HCT116 (cell line): ENCODE results near the gene MARCHF3. TPM values are rescaled to one million over a fixed set of nuclear protein-coding genes. Genes with fewer than 3 reads are reported as not detected.

ENCODE experiments used
- ATAC-seq: fragments of 200-7000 bp; cut with Tn5 transposase; 2 replicates; pipeline ENCODE4 v1.9.1; 2020; ENCODE audit warnings: mild to moderate bottlenecking, moderate library complexity
- BruUV-seq: library from RNA; stranded (reverse); fragments of 400-500 nt; replicated peaks from 2 replicates; lab custom pipeline; 2021; lab: Mats Ljungman, UMichigan
- CTCF ChIA-PET: fragments of 300-600 bp; sonication (Branson Sonifier 250); formaldehyde crosslinking; loops from one replicate; lab custom pipeline; 2021; ENCODE audit warnings: antibody characterized with exemption; lab: Charles Lee
- POLR2A ChIA-PET: fragments of 300-600, 350-600 bp; sonication (Branson Sonifier 250); formaldehyde crosslinking; loops from one replicate; lab custom pipeline; 2021; ENCODE audit warnings: antibody characterized with exemption; lab: Charles Lee
- RAD21 ChIA-PET, 2 experiments: fragments of 300-600 bp; sonication (Branson Sonifier 250); formaldehyde crosslinking; loops; one replicate each; lab custom pipeline; 2023; ENCODE audit warnings: low total read pairs in 2 of 2; ENCODE audit not compliant: uncharacterized antibody in 2 of 2, unreplicated experiment in 2 of 2, low non-redundant PET in 1 of 2; lab: Charles Lee
- DNase-seq: peaks from one replicate; pipeline ENCODE4 v3.0.0-alpha.2; 2010; ENCODE audit warnings: low read depth, low spot score
- H2AFZ ChIP-seq: fragments of 200-600 bp; shearing (Covaris generic), sonication (generic); 2 replicates; pipeline ENCODE4 v1.6.1; 2017; ENCODE audit warnings: low read depth, mixed run types, mixed read lengths, antibody characterized with exemption, low read length; ENCODE audit not compliant: poor library complexity, severe bottlenecking
- H3K27ac ChIP-seq: 2 replicates; pipeline ENCODE4 v1.5.1; 2012; ENCODE audit warnings: low read depth, low read length
- H3K27me3 ChIP-seq: fragments of 200-600 bp; sonication (generic); 2 replicates; pipeline ENCODE4 v1.6.1; 2016; ENCODE audit warnings: mixed run types, low read length, mixed read lengths; ENCODE audit not compliant: insufficient read depth
- H3K36me3 ChIP-seq, 2 experiments: fragments of 200-500 bp in 1 of 2; fragments of 200-600 bp in 1 of 2; sonication (Bioruptor generic) in 1 of 2; sonication (generic) in 1 of 2; 2 replicates each; pipeline versions ENCODE4 v1.5.1 to v1.6.1; 2014 to 2016; ENCODE audit warnings: low read length in 2 of 2, inconsistent platforms in 1 of 2, mixed read lengths in 1 of 2, mixed run types in 1 of 2; ENCODE audit not compliant: insufficient read depth in 2 of 2, control insufficient read depth in 1 of 2
- H3K4me1 ChIP-seq, 2 experiments: fragments of 200-600 bp in 1 of 2; sonication (generic) in 1 of 2; 2 replicates each; pipeline versions ENCODE4 v1.5.1 to v1.6.1; 2012 to 2017; ENCODE audit warnings: low read length in 2 of 2, inconsistent platforms in 1 of 2, mild to moderate bottlenecking in 1 of 2, mixed read lengths in 1 of 2, mixed run types in 1 of 2, moderate library complexity in 1 of 2; ENCODE audit not compliant: insufficient read depth in 2 of 2, control insufficient read depth in 1 of 2
- H3K4me2 ChIP-seq: fragments of 200-600 bp; sonication (generic); 2 replicates; pipeline ENCODE4 v1.6.1; 2017; ENCODE audit warnings: mixed run types, low read length, mixed read lengths
- H3K4me3 ChIP-seq, 2 experiments: fragments of 200-600 bp in 1 of 2; sonication (generic) in 1 of 2; replicated peaks in 1 of 2; 2 replicates each; pipeline ENCODE4 v1.5.1; 2011 to 2016; ENCODE audit warnings: low read length in 2 of 2, control low read depth in 1 of 2, low read depth in 1 of 2, mild to moderate bottlenecking in 1 of 2, mixed read lengths in 1 of 2, mixed run types in 1 of 2
- H3K79me2 ChIP-seq: fragments of 200-600 bp; sonication (generic); 2 replicates; pipeline ENCODE4 v1.6.1; 2017; ENCODE audit warnings: mild to moderate bottlenecking, mixed run types, low read length, moderate library complexity, mixed read lengths; ENCODE audit not compliant: insufficient read depth
- H3K9ac ChIP-seq: fragments of 200-600 bp; sonication (generic); 2 replicates; pipeline ENCODE4 v1.6.1; 2016; ENCODE audit warnings: low read length, mixed read lengths
- H3K9me2 ChIP-seq: fragments of 200-600 bp; sonication (generic), shearing (Covaris generic); 2 replicates; pipeline ENCODE4 v1.6.1; 2017; ENCODE audit warnings: mixed run types, mild to moderate bottlenecking, moderate library complexity; ENCODE audit not compliant: insufficient read depth
- H3K9me3 ChIP-seq, 2 experiments: fragments of 200-500 bp in 1 of 2; fragments of 200-600 bp in 1 of 2; sonication (Bioruptor generic) in 1 of 2; sonication (generic) in 1 of 2; 2 replicates each; pipeline ENCODE4 v1.6.1; 2014 to 2017; ENCODE audit warnings: low read length in 2 of 2, mixed read lengths in 2 of 2, inconsistent platforms in 1 of 2, low read depth in 1 of 2, mild to moderate bottlenecking in 1 of 2, mixed run types in 1 of 2, moderate library complexity in 1 of 2; ENCODE audit not compliant: control insufficient read depth in 1 of 2, insufficient read depth in 1 of 2
- H4K20me1 ChIP-seq: fragments of 200-600 bp; sonication (generic), shearing (Covaris generic); 2 replicates; pipeline ENCODE4 v1.6.1; 2017; ENCODE audit warnings: mixed run types, mild to moderate bottlenecking, moderate library complexity; ENCODE audit not compliant: insufficient read depth
- CEBPB ChIP-seq: IDR thresholded peaks from 2 replicates; pipeline ENCODE4 v1.6.1; 2012; ENCODE audit warnings: low read depth
- EZH2 ChIP-seq: fragments of 200-600 bp; sonication (generic); IDR thresholded peaks from 2 replicates; pipeline ENCODE4 v1.6.1; 2017; ENCODE audit warnings: antibody characterized with exemption, mixed run types
- POLR2AphosphoS5 ChIP-seq: IDR thresholded peaks from 2 replicates; pipeline ENCODE4 v1.6.1; 2011; ENCODE audit warnings: mild to moderate bottlenecking, low read depth, low read length, moderate library complexity
- RAD21 ChIP-seq: IDR thresholded peaks from 2 replicates; pipeline ENCODE4 v1.6.1; 2012; ENCODE audit warnings: low read depth, mild to moderate bottlenecking
- REST ChIP-seq: IDR thresholded peaks from 2 replicates; pipeline ENCODE4 v1.6.1; 2012; ENCODE audit warnings: low read depth
- SP1 ChIP-seq: IDR thresholded peaks from 2 replicates; pipeline ENCODE4 v1.6.1; 2012; ENCODE audit warnings: low read depth
- YY1 ChIP-seq: IDR thresholded peaks from 2 replicates; pipeline ENCODE4 v1.6.1; 2011; ENCODE audit warnings: low read length, low read depth, moderate library complexity, mild to moderate bottlenecking; ENCODE audit not compliant: insufficient replicate concordance; ENCODE audit errors: extremely low read depth
- intact Hi-C: fragments of 100-400 bp; cut with micrococcal nuclease; formaldehyde crosslinking; loops from 2 replicates; pipeline ENCODE4 v1.10.0; 2022
- total RNA-seq: library from RNA; stranded (reverse); gene quantifications from one replicate; pipeline ENCODE4 v1.2.1, GENCODE V29; 2021; ENCODE audit not compliant: unreplicated experiment

MARCHF3 gene
- total RNA-seq, 1 experiment from 2014 or later: 2.3 TPM

- no peak overlapping the region for H2AFZ ChIP-seq
- ChIA-PET RAD21 (no interaction called here), CTCF (no interaction called here), POLR2A (no interaction called here)
- no peak for TF ChIP-seq POLR2AphosphoS5
- no peak for TF ChIP-seq CEBPB
- no peak for TF ChIP-seq EZH2
- TF ChIP-seq YY1: no peak
- TF ChIP-seq RAD21: no peak
- TF ChIP-seq REST: no peak
- no peak for TF ChIP-seq SP1
- no peak overlapping the region for H3K27ac ChIP-seq
- no peaks in the 10 kb centered on the region for H3K9me3 ChIP-seq
- no peak for DNase-seq
- ATAC-seq: no peak
- H4K20me1 ChIP-seq: no peaks in the 10 kb centered on the region
- H3K79me2 ChIP-seq: no peaks in the 10 kb centered on the region
- H3K27me3 ChIP-seq: no peaks in the 10 kb centered on the region
- no peaks in the 10 kb centered on the region for H3K4me1 ChIP-seq
- intact Hi-C loops: no loop called here
- no peaks in the 10 kb centered on the region for H3K9me2 ChIP-seq
- no peak overlapping the region for H3K9ac ChIP-seq
- no peaks in the 10 kb centered on the region; a peak in 1 of 4 replicates for H3K36me3 ChIP-seq
- H3K4me3 ChIP-seq: no peak overlapping the region
- no TSS peak for BruUV-seq
- no peak overlapping the region for H3K4me2 ChIP-seq
These were observed 172.6 kb downstream of the MARCHF3 start for GRCh38 chr5:126857472-126858410.
